Stimulated activated CD8-positive, alpha-beta memory T cell treated with anti-CD3 and anti-CD28 coated beads, Interleukin-12 subunit alpha, Interleukin-12 subunit beta, amount 100 ng/mL, for 1 hour (primary cell): ENCODE measurements around the gene PPP4R3A.
"Not testable (repeated sequence)": the region's sequence is repeated elsewhere in the genome, so short reads cannot be mapped to it uniquely, and the experiment has no call there.

Source experiments
- DNase-seq: peaks from one replicate; pipeline ENCODE4 v3.0.0-alpha.2; 2020; ENCODE audit warnings: low read depth

Gene PPP4R3A

GRCh38 chr14:91503000-91503504 lies 7.1 kb downstream of the PPP4R3A start:
- DNase-seq: no peak

- no peak for DNase-seq
Measured at GRCh38 chr14:91501951-91502930, 7.9 kb downstream of the PPP4R3A start.

GRCh38 chr14:91501348-91501747 lies 8.8 kb downstream of the PPP4R3A start:
- DNase-seq: no peak

- no peak for DNase-seq
Measured at GRCh38 chr14:91496790-91497189, 13.3 kb downstream of the PPP4R3A start.

GRCh38 chr14:91494392-91495065 lies 15.6 kb downstream of the PPP4R3A start:
- DNase-seq: not testable (repeated sequence)

GRCh38 chr14:91493169-91493568 lies 16.9 kb downstream of the PPP4R3A start:
- DNase-seq: no peak

GRCh38 chr14:91484744-91485143 lies 25.4 kb downstream of the PPP4R3A start:
- no peak for DNase-seq

GRCh38 chr14:91484186-91484585 lies 25.9 kb downstream of the PPP4R3A start:
- no peak for DNase-seq

GRCh38 chr14:91482263-91483013 lies 27.7 kb downstream of the PPP4R3A start:
- no peak for DNase-seq

GRCh38 chr14:91477388-91477787 lies 32.7 kb downstream of the PPP4R3A start:
- DNase-seq: no peak

- no peak for DNase-seq
Measured at GRCh38 chr14:91473046-91473445, 37.1 kb downstream of the PPP4R3A start.

- no peak for DNase-seq
Measured at GRCh38 chr14:91470216-91470615, 39.9 kb downstream of the PPP4R3A start.

GRCh38 chr14:91466192-91466591 lies 43.9 kb downstream of the PPP4R3A start:
- DNase-seq: no peak

GRCh38 chr14:91464615-91465205 lies 45.4 kb downstream of the PPP4R3A start:
- no peak for DNase-seq

GRCh38 chr14:91458612-91459011 lies 51.5 kb downstream of the PPP4R3A start:
- no peak for DNase-seq

- no peak for DNase-seq
Measured at GRCh38 chr14:91456283-91456682, 53.8 kb downstream of the PPP4R3A start.

- DNase-seq: no peak
Measured at GRCh38 chr14:91454580-91454979, 55.5 kb downstream of the PPP4R3A start.

- DNase-seq: no peak
Measured at GRCh38 chr14:91454155-91454554, 56.0 kb downstream of the PPP4R3A start.

- DNase-seq: no peak
Measured at GRCh38 chr14:91453744-91454143, 56.4 kb downstream of the PPP4R3A start.

GRCh38 chr14:91444335-91445020 lies 65.6 kb downstream of the PPP4R3A start:
- no peak for DNase-seq

GRCh38 chr14:91439345-91439744 lies 70.8 kb downstream of the PPP4R3A start:
- no peak for DNase-seq
